Chondrocyte (in vitro differentiated cells): ENCODE data around the gene PLXNA2. TPM values are rescaled to one million over a fixed set of nuclear protein-coding genes. Genes with fewer than 3 reads are reported as not detected.

Experiments
- DNase-seq: peaks from one replicate; pipeline ENCODE4 v3.0.0; 2021; ENCODE audit warnings: mixed read lengths, low spot score
- H3K27ac Mint-ChIP-seq: one replicate; pipeline ENCODE4 v1.8.0; 2021; ENCODE audit warnings: mild to moderate bottlenecking, moderate library complexity, mixed read lengths; ENCODE audit not compliant: unreplicated experiment
- H3K27me3 Mint-ChIP-seq: 2 replicates; pipeline ENCODE4 v1.8.0; 2021; ENCODE audit warnings: low read depth, mixed read lengths
- H3K36me3 Mint-ChIP-seq: 2 replicates; pipeline ENCODE4 v1.8.0; 2021; ENCODE audit warnings: low read depth, mixed read lengths
- H3K4me1 Mint-ChIP-seq: 2 replicates; pipeline ENCODE4 v1.8.0; 2021; ENCODE audit warnings: low read depth, mild to moderate bottlenecking, mixed read lengths
- H3K4me3 Mint-ChIP-seq: one replicate; pipeline ENCODE4 v1.8.0; 2021; ENCODE audit warnings: mild to moderate bottlenecking, moderate library complexity, mixed read lengths; ENCODE audit not compliant: unreplicated experiment
- H3K9me3 Mint-ChIP-seq: 2 replicates; pipeline ENCODE4 v1.8.0; 2021; ENCODE audit warnings: low read depth, mixed read lengths
- total RNA-seq: library from RNA; stranded (reverse); gene quantifications from 3 replicates; pipeline ENCODE4 v1.2.1, GENCODE V29; 2021
- TF ChIP-seq, protein P1 (sequence below): fragments of 200-600 bp; sonication (generic); IDR thresholded peaks from 2 replicates; pipeline ENCODE4 v1.5.0; 2021; ENCODE audit warnings: antibody characterized with exemption, mild to moderate bottlenecking, moderate library complexity

PLXNA2 gene
- total RNA-seq, 1 donor from 2014 or later, result 22.0 TPM

DNA sequence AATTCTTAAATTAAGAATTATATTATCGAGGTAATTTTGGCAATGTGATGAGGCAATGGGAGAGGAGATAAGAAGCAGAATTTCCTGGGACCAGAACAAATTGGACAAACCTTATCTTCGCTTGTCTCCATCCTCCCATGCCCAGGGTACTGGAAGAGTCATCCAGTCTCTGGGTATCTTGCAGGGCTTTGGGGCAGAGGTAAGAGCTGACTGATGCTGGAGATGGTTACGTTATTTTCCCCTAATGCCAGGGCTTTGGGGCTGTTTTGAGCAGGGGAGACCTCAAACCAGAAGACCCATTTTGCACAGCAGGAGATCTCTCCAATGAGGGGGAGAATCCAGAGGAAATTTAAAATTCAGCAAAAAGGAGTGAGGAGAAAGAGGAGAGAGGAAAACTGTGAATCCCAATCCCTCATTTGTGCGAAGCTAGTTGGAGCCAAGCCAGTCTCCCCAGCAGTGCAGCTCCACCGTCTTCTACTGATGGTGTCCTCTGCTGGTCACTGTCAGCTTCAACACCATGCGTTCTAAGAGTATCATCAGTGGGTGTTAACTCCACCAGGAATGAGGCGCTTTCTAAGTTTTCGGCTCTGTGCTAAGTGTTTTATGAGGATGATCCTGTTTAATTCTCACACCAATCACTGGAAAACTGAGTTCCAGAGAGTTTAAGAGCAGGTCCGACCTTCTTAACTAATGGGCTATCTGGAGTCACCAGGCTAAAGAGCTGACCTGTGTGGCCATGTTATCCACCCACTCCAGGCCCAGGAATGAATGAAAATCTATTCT is 246.5 kb downstream of the PLXNA2 start:
- peaks cover 8% of the 10 kb centered on the region for H3K36me3 Mint-ChIP-seq
- H3K27ac Mint-ChIP-seq, result no peak overlapping the region
- peaks cover 8% of the 10 kb centered on the region for H3K27me3 Mint-ChIP-seq
- no peak overlapping the region for H3K4me3 Mint-ChIP-seq
- no peak for DNase-seq
- peaks cover 10% of the 10 kb centered on the region for H3K9me3 Mint-ChIP-seq
- TF ChIP-seq, protein P1, sequence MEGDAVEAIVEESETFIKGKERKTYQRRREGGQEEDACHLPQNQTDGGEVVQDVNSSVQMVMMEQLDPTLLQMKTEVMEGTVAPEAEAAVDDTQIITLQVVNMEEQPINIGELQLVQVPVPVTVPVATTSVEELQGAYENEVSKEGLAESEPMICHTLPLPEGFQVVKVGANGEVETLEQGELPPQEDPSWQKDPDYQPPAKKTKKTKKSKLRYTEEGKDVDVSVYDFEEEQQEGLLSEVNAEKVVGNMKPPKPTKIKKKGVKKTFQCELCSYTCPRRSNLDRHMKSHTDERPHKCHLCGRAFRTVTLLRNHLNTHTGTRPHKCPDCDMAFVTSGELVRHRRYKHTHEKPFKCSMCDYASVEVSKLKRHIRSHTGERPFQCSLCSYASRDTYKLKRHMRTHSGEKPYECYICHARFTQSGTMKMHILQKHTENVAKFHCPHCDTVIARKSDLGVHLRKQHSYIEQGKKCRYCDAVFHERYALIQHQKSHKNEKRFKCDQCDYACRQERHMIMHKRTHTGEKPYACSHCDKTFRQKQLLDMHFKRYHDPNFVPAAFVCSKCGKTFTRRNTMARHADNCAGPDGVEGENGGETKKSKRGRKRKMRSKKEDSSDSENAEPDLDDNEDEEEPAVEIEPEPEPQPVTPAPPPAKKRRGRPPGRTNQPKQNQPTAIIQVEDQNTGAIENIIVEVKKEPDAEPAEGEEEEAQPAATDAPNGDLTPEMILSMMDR, result peak; percentile 93
- H3K4me1 Mint-ChIP-seq, result peaks cover 6% of the 10 kb centered on the region

DNA sequence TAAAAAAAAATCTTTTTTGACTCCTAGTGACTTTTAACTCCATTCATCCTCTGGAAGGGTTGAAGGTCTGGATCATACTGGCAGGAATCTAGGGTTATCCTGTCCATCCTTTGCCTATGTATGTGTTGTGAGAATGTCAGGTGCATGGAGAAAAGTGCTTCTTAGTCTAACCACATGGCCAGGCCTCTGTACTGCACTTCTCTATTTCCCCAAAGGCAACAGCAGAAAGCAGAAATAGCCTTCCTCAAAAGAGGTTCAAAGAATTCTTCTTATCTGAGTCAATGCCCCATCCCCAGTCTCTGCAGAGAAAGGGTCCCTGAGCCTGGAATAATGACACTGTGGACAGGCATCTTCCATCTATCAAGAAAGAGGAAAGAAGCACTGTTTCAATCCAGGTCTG is 247.5 kb downstream of the PLXNA2 start:
- H3K4me3 Mint-ChIP-seq, result no peak overlapping the region
- TF ChIP-seq, protein P1, result no peak
- no peak overlapping the region for H3K27ac Mint-ChIP-seq
- H3K9me3 Mint-ChIP-seq, result peaks cover 10% of the 10 kb centered on the region
- H3K36me3 Mint-ChIP-seq, result peaks cover 8% of the 10 kb centered on the region
- peaks cover 8% of the 10 kb centered on the region for H3K27me3 Mint-ChIP-seq
- no peak for DNase-seq
- peaks cover 8% of the 10 kb centered on the region for H3K4me1 Mint-ChIP-seq

DNA sequence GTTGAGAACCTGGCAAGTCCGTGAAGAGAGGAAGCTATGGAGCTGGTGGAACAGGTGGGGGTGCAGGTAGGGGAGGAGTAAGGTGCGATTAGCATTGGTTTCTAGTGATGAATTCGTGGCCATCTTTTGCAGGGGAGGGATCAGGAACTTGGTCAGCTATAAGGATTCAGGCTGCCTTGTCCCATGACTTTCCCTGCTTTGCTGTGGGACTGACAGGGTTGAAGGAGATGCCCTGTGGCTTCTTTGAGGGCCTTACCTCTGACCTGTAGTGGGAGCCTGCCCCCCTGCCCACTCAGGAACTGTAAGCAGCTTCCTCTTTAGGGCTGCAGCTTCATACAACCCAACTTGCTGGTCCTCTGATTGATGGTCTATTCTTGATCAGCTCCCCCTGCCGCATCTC is 248.6 kb downstream of the PLXNA2 start:
- H3K27ac Mint-ChIP-seq, result no peak overlapping the region
- H3K36me3 Mint-ChIP-seq, result peaks cover 8% of the 10 kb centered on the region
- no peak overlapping the region for H3K4me3 Mint-ChIP-seq
- peaks cover 8% of the 10 kb centered on the region for H3K4me1 Mint-ChIP-seq
- H3K27me3 Mint-ChIP-seq, result peaks cover 8% of the 10 kb centered on the region
- peaks cover 10% of the 10 kb centered on the region for H3K9me3 Mint-ChIP-seq
- no peak for DNase-seq
- TF ChIP-seq, protein P1, result no peak

DNA sequence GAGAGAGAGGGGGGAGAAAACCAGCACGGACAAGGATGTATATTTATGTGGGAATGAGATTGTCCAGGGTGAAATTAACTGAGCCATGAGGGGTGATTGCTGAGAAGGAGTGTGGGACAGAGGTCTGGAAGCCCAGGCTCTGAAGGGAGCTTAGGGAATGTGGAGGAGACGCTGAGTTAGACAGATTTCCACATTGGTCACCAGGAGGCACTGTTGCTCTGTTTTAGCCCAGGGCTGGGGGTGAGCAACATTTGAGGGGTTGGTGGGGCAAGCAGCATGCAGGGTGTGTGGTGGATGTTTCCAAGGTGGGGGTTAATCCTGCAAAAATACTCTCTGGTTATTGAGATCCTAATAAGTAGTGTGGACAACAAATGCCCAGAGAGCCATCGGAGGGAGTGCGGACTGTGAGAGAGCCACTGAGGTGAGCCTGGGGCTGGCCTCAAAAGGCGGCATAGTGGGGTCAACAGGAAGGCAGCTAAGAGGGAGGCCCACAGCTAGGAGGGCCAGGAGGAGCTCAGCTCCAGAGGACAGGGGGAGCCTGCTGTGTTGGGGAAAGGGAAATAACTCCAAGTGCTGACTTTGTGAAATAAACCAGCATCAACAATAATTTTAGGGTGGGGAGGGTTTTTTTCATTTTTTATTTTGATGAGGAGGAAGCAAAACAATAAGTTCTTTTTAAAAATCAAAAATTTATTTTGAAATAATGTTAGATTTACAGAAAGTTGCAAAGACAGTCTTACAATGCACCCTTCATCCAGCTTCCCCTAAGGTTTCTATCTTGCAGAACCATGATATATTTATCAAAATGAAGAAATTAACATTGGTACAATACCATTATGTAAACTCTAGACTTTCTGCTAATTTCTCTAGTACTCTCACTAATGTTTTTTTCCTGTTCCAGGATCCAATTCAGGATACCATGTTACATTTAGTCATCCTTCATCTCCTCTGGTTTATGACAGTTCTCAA is 250.4 kb downstream of the PLXNA2 start:
- Mint-ChIP-seq H3K36me3 (peaks cover 8% of the 10 kb centered on the region), H3K4me3 (no peak overlapping the region), H3K27ac (no peak overlapping the region), H3K4me1 (peaks cover 8% of the 10 kb centered on the region), H3K27me3 (peaks cover 12% of the 10 kb centered on the region), H3K9me3 (peaks cover 10% of the 10 kb centered on the region)
- DNase-seq, result no peak
- TF ChIP-seq, protein P1, result peak; percentile 69

DNA sequence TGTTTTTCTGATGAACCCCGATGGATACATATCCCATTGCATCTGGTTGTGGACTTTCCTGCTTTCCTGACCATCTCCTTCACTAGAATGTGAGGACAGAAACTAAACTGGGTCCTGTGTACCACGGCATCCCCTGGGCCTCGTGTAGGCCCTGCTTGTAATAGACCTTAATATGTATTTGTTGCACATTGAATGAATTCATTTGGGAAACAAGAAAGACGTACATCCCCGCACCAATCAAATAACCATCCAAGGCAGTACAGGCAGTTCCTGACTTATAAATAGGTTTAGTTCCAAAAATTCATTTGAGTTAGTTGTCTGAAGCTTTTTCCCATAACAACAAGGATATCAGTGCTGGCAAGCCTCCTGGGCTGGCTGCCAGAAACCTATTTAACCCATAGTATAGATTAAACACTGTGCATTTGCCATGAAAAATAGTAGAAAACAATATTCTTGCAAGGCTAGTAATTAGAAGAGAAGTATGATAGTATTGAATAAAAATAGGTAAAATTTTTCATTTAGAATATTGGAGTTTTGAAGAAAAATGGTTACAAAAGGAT is 251.4 kb downstream of the PLXNA2 start:
- H3K9me3 Mint-ChIP-seq, result peaks cover 10% of the 10 kb centered on the region
- TF ChIP-seq, protein P1, result no peak
- H3K4me1 Mint-ChIP-seq, result peaks cover 7% of the 10 kb centered on the region
- no peak overlapping the region for H3K4me3 Mint-ChIP-seq
- DNase-seq, result no peak
- peaks cover 12% of the 10 kb centered on the region for H3K27me3 Mint-ChIP-seq
- no peak overlapping the region for H3K27ac Mint-ChIP-seq
- H3K36me3 Mint-ChIP-seq, result peaks cover 8% of the 10 kb centered on the region
